Right atrium auricular region (tissue), 2 donors: ENCODE results near the gene SLC29A2. TPM values are rescaled to one million over a fixed set of nuclear protein-coding genes. Genes with fewer than 3 reads are reported as not detected.
A peak's percentile ranks its signal among the peaks of the same experiment; 100 is the strongest.

Source experiments
- DNase-seq: peaks from one replicate; pipeline ENCODE4 v3.0.0-alpha.2; 2019; ENCODE audit warnings: low spot score
- H3K27ac ChIP-seq, 2 donors: fragments of 200-600 bp; sonication (generic); 1 replicate in 1 of 2; 2 replicates in 1 of 2; pipeline ENCODE4 v1.5.1; 2016 to 2019
- H3K27me3 ChIP-seq, 2 donors: fragments of 200-600 bp; sonication (generic); one replicate each; pipeline versions ENCODE4 v1.5.1 to v1.6.0; 2017 to 2019
- H3K36me3 ChIP-seq: fragments of 200-600 bp; sonication (generic); one replicate; pipeline ENCODE4 v1.5.1; 2016
- H3K4me1 ChIP-seq, 2 donors: fragments of 200-600 bp; sonication (generic); one replicate each; pipeline versions ENCODE4 v1.5.1 to v1.6.0; 2017 to 2019
- H3K4me3 ChIP-seq, 2 donors: fragments of 200-600 bp; sonication (generic); 1 replicate in 1 of 2; 2 replicates in 1 of 2; pipeline ENCODE4 v1.5.1; 2017 to 2019; ENCODE audit warnings: mild to moderate bottlenecking in 1 of 2, moderate library complexity in 1 of 2
- H3K9me3 ChIP-seq, 2 donors: fragments of 200-600 bp; sonication (generic); one replicate each; pipeline ENCODE4 v1.5.1; 2019
- CTCF ChIP-seq, 2 donors: fragments of 200-600 bp; sonication (generic); IDR thresholded peaks; one replicate each; pipeline ENCODE4 v1.5.1; 2019; ENCODE audit warnings: antibody characterized with exemption in 2 of 2
- total RNA-seq, 2 donors: library from RNA; depleted of rRNA; stranded (reverse); fragments of >200 nt; gene quantifications; one replicate each; pipeline ENCODE4 v1.1.0, GENCODE V29; 2016

SLC29A2 gene
- total RNA-seq, 2 donors from 2014 or later: 16.9 to 19.9 TPM

GRCh38 chr11:66411323-66411722 lies 39.8 kb upstream of the SLC29A2 start:
- Histone ChIP-seq H3K36me3 (no peaks in the 10 kb centered on the region), H3K4me3 (peak overlapping the region in 1 of 2 donors; percentile 23), H3K9me3 (no peaks in the 10 kb centered on the region), H3K27me3 (no peaks in the 10 kb centered on the region), H3K27ac (no peak overlapping the region), H3K4me1 (peaks cover 0 to 10% of the 10 kb centered on the region in 2 donors)
- no peak for DNase-seq
- TF ChIP-seq CTCF (IDR thresholded peaks at IDR 0.05): no peak

- Histone ChIP-seq H3K27ac (no peak overlapping the region), H3K36me3 (no peaks in the 10 kb centered on the region), H3K4me3 (no peak overlapping the region), H3K9me3 (no peaks in the 10 kb centered on the region), H3K27me3 (no peaks in the 10 kb centered on the region), H3K4me1 (peaks cover 0 to 10% of the 10 kb centered on the region in 2 donors)
- no peak for TF ChIP-seq CTCF (IDR thresholded peaks at IDR 0.05)
- DNase-seq: no peak
Observed at GRCh38 chr11:66410191-66410590, 38.6 kb upstream of the SLC29A2 start.

- no peak for DNase-seq
- Histone ChIP-seq H3K27me3 (no peaks in the 10 kb centered on the region), H3K4me1 (peaks cover 0 to 10% of the 10 kb centered on the region in 2 donors), H3K9me3 (no peaks in the 10 kb centered on the region), H3K36me3 (no peaks in the 10 kb centered on the region), H3K4me3 (peak overlapping the region; percentile 41 to 53), H3K27ac (peak overlapping the region; percentile 50 to 66)
- TF ChIP-seq CTCF (IDR thresholded peaks at IDR 0.05): no peak
Observed at GRCh38 chr11:66409226-66409625, 37.7 kb upstream of the SLC29A2 start.

- Histone ChIP-seq H3K9me3 (no peaks in the 10 kb centered on the region), H3K4me1 (peaks cover 0 to 10% of the 10 kb centered on the region in 2 donors), H3K36me3 (no peaks in the 10 kb centered on the region), H3K27me3 (no peaks in the 10 kb centered on the region), H3K27ac (peak overlapping the region; percentile 50 to 66), H3K4me3 (peak overlapping the region; percentile 41 to 53)
- TF ChIP-seq CTCF (IDR thresholded peaks at IDR 0.05): peak; percentile 98 to 100
- DNase-seq: peak; percentile 89
Observed at GRCh38 chr11:66408488-66409214, 37.1 kb upstream of the SLC29A2 start.

GRCh38 chr11:66407651-66408050 lies 36.1 kb upstream of the SLC29A2 start:
- Histone ChIP-seq H3K36me3 (no peaks in the 10 kb centered on the region), H3K4me1 (peaks cover 0 to 10% of the 10 kb centered on the region in 2 donors), H3K9me3 (no peaks in the 10 kb centered on the region), H3K27ac (no peak overlapping the region), H3K27me3 (no peaks in the 10 kb centered on the region), H3K4me3 (no peak overlapping the region)
- no peak for DNase-seq
- TF ChIP-seq CTCF (IDR thresholded peaks at IDR 0.05): no peak

GRCh38 chr11:66393954-66394353 lies 22.4 kb upstream of the SLC29A2 start:
- Histone ChIP-seq H3K4me3 (no peak overlapping the region), H3K4me1 (no peaks in the 10 kb centered on the region), H3K27me3 (no peaks in the 10 kb centered on the region), H3K27ac (no peak overlapping the region), H3K9me3 (no peaks in the 10 kb centered on the region), H3K36me3 (no peaks in the 10 kb centered on the region)
- no peak for TF ChIP-seq CTCF (IDR thresholded peaks at IDR 0.05)
- no peak for DNase-seq
